ENCODE results near the gene ARHGEF39. TPM values are rescaled to one million over a fixed set of nuclear protein-coding genes. Genes with fewer than 3 reads are reported as not detected.
"Not testable (repeated sequence)": the region's sequence is repeated elsewhere in the genome, so short reads cannot be mapped to it uniquely, and the experiment has no call there.

Gene ARHGEF39
- total and polyA plus RNA-seq, 8 donors = 1.5 to 17.7 (median 10.0) TPM

GRCh38 chr9:35618325-35618727, 46.7 kb downstream of the ARHGEF39 start, which contains the start of gene CD72:
CD72 (minus strand) TSS chr9:35618413; CDS start chr9:35618303, 110 bp downstream.
- Histone ChIP-seq H3K4me1 (peaks cover 6 to 34% of the 10 kb centered on the region in 2 donors), H3K27me3 (peaks cover 0 to 8% of the 10 kb centered on the region in 2 donors), H3K9me3 (no peaks in the 10 kb centered on the region), H3K4me3 (peak within 1 kb of the TSS; percentile 19 to 39), H3K27ac (peak within 1 kb of the TSS in 1 of 2 donors; percentile 28), H3K36me3 (no peaks in the 10 kb centered on the region)
- DNase-seq (no peak), ATAC-seq (peak; percentile 38)
- intact Hi-C loops (cut with DNase I) = no loop called here
- no peak for TF ChIP-seq CTCF (IDR thresholded peaks at IDR 0.05)

- Histone ChIP-seq H3K27ac (no peak overlapping the region), H3K9me3 (no peaks in the 10 kb centered on the region), H3K4me1 (peaks cover 6 to 34% of the 10 kb centered on the region in 2 donors), H3K27me3 (peaks cover 0 to 8% of the 10 kb centered on the region in 2 donors), H3K4me3 (peak overlapping the region; percentile 19 to 39), H3K36me3 (no peaks in the 10 kb centered on the region)
- DNase-seq = no peak
- intact Hi-C loops (cut with DNase I) = no loop called here
- TF ChIP-seq CTCF (IDR thresholded peaks at IDR 0.05) = no peak
- no peak for ATAC-seq
Measured at GRCh38 chr9:35617548-35617947, 47.4 kb downstream of the ARHGEF39 start.

- peaks cover 6 to 34% of the 10 kb centered on the region in 2 donors for H3K4me1 ChIP-seq
- H3K4me3 ChIP-seq = peak overlapping the region; percentile 19 to 39
- intact Hi-C loops (cut with DNase I) = no loop called here
- ATAC-seq (peak; percentile 78), DNase-seq (peak; percentile 33 to 93 (median 78))
- peak overlapping the region in 1 of 2 donors; percentile 28 for H3K27ac ChIP-seq
- no peaks in the 10 kb centered on the region for H3K9me3 ChIP-seq
- peaks cover 0 to 8% of the 10 kb centered on the region in 2 donors for H3K27me3 ChIP-seq
- no peaks in the 10 kb centered on the region for H3K36me3 ChIP-seq
- TF ChIP-seq CTCF (IDR thresholded peaks at IDR 0.05) = no peak
Measured at GRCh38 chr9:35616681-35617459, 48.1 kb downstream of the ARHGEF39 start.

- Histone ChIP-seq H3K9me3 (no peaks in the 10 kb centered on the region), H3K36me3 (no peaks in the 10 kb centered on the region), H3K27ac (no peak overlapping the region), H3K4me1 (peaks cover 6 to 34% of the 10 kb centered on the region in 2 donors), H3K4me3 (no peak overlapping the region), H3K27me3 (peaks cover 0 to 8% of the 10 kb centered on the region in 2 donors)
- ATAC-seq = no peak
- no peak for DNase-seq
- TF ChIP-seq CTCF (IDR thresholded peaks at IDR 0.05) = no peak
- intact Hi-C loops (cut with DNase I) = no loop called here
Measured at GRCh38 chr9:35615981-35616680, 48.9 kb downstream of the ARHGEF39 start.

GRCh38 chr9:35612843-35613242, 52.2 kb downstream of the ARHGEF39 start:
- DNase-seq (no peak), ATAC-seq (no peak)
- intact Hi-C loops (cut with DNase I) = no loop called here
- Histone ChIP-seq H3K36me3 (peaks cover 0 to 24% of the 10 kb centered on the region in 2 donors), H3K4me1 (peaks cover 6 to 16% of the 10 kb centered on the region in 2 donors), H3K4me3 (no peak overlapping the region), H3K27me3 (peaks cover 0 to 8% of the 10 kb centered on the region in 2 donors), H3K27ac (no peak overlapping the region), H3K9me3 (no peaks in the 10 kb centered on the region)
- no peak for TF ChIP-seq CTCF (IDR thresholded peaks at IDR 0.05)

- Histone ChIP-seq H3K4me1 (peaks cover 4 to 11% of the 10 kb centered on the region in 2 donors), H3K36me3 (peaks cover 0 to 30% of the 10 kb centered on the region in 2 donors)
- H3K27ac ChIP-seq; DNase-seq; intact Hi-C loops (cut with DNase I); ATAC-seq; H3K4me3 ChIP-seq; H3K27me3 ChIP-seq; H3K9me3 ChIP-seq: not testable (repeated sequence)
Measured at GRCh38 chr9:35612066-35612465, 52.9 kb downstream of the ARHGEF39 start.
